Measurements from ENCODE around the gene CCNF.

Gene CCNF

GRCh38 chr16:2487903-2488531, 58.8 kb downstream of the CCNF start:
- no peak for DNase-seq

DNA sequence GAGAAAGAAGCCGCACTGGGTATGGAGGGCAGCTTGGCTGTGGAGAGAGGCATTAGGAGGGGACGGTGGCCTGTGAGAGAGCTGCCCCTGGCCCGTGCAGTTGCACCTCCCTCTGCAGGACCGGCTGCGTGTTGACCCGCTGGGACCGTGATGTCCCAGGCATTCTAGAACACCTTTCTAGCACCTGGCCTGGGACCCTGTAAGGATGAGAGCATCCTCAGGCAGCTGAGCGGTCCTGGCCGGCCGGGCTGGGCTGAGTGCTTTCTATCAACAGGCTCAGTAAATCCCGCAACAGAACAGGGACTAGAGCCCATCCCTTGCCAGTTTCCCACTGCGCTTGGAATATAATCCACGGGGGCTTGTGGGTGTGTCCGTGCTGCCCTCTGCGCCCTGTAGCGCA, 60.3 kb downstream of the CCNF start:
- DNase-seq, result no peak

- DNase-seq, result no peak
These were observed 61.2 kb downstream of the CCNF start for GRCh38 chr16:2490190-2491105.

DNA sequence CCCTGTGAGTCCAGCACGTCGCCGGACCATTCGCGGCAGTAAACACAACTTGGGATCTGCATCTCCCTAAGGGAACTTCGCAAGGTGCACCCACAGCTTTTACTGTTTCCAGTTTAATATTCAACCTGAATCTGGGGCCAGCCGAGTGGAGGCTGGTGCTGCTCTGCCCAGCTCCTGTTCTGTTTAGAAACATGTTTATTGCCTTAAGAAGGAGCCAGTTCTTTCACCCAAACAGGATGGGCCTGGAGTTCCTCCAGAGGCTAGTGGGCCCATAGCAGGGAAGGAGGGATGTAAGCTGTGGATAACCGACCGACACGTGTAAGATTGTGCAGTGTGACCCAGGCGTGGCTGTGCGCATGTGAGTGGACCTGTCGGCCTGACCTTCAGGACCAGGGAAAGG, 63.0 kb downstream of the CCNF start:
- DNase-seq, result no peak

GRCh38 chr16:2493605-2494004, 64.4 kb downstream of the CCNF start:
- no peak for DNase-seq

DNA sequence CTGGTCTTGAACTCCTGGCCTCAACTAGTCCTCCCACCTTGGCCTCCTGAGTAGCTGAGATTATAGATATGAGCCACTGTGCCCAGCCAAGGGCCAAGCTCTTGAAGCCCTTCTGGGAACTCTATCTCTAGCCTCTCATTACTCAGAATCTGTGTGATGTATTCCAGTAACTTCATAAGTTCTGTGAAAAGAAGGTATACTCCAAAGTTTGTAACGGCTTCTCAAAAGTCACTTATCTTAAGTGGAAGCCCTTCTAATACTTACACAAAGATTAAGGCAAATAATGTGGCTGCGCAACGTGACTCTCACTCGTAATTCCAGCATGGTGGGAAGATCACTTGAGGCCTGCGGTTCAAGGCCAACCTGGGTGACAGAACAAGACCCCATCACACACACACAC, 65.4 kb downstream of the CCNF start:
- no peak for DNase-seq

DNA sequence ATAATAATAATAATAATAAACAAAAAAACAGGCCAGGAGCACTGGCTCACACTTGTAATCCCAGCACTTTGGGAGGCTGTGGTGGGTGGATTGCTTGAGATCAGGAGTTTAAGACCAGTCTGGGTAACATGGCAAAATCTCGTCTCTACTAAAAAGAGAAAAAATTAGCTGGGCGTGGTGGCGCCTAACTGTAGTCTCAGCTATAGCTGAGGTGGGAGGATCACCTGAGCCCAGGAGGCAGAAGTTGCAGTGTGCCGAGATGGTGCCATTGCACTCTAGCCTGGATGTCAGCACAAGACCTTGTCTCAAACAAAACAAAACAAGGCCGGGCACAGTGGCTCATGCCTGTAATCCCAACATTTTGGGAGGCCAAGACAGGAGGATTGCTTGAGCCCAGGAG, 65.8 kb downstream of the CCNF start:
- no peak for DNase-seq

DNA sequence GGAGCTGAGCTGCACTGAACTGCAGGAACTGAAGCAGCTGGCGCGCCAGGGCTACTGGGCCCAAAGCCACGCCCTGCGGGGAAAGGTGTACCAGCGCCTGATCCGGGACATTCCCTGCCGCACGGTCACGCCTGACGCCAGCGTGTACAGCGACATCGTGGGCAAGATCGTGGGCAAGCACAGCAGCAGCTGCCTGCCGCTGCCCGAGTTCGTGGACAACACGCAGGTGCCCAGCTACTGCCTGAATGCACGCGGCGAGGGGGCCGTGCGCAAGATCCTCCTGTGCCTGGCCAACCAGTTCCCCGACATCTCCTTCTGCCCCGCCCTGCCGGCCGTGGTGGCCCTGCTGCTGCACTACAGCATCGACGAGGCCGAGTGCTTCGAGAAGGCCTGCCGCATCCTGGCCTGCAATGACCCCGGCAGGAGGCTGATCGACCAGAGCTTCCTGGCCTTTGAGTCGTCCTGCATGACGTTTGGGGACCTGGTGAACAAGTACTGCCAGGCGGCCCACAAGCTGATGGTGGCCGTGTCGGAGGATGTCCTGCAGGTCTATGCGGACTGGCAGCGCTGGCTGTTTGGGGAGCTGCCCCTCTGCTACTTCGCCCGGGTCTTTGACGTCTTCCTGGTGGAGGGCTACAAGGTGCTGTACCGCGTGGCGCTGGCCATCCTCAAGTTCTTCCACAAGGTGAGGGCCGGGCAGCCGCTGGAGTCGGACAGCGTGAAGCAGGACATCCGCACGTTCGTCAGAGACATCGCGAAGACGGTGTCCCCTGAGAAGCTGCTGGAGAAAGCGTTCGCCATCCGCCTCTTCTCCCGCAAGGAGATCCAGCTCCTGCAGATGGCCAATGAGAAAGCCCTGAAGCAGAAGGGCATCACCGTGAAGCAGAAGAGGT, 67.2 kb downstream of the CCNF start:
- no peak for DNase-seq

DNA sequence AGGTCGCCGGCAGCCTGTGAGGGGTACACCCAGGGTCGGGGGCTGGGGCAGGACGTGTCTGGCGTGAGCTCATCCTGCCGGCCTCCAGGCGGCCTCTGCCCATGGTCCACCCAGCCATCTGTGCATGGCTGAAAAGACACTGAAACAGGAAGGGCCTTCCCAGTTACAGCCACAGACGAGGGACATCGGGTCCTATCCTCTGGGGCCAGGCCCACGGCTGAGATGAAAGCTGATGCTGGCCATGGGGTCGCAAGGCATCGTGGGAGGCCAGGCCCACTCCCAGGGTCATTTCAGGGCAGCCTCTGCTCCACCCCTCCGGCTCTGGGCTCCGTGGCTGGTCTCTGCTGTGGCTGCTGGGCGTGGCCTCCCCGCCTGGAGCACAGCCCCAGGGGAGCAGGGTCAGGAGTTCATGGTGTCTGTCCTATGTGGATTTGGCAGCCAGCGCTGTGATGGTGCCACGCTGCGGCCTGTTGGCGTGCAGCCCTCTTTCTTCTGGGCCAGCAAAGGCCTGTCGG, 67.9 kb downstream of the CCNF start:
- no peak for DNase-seq

DNA sequence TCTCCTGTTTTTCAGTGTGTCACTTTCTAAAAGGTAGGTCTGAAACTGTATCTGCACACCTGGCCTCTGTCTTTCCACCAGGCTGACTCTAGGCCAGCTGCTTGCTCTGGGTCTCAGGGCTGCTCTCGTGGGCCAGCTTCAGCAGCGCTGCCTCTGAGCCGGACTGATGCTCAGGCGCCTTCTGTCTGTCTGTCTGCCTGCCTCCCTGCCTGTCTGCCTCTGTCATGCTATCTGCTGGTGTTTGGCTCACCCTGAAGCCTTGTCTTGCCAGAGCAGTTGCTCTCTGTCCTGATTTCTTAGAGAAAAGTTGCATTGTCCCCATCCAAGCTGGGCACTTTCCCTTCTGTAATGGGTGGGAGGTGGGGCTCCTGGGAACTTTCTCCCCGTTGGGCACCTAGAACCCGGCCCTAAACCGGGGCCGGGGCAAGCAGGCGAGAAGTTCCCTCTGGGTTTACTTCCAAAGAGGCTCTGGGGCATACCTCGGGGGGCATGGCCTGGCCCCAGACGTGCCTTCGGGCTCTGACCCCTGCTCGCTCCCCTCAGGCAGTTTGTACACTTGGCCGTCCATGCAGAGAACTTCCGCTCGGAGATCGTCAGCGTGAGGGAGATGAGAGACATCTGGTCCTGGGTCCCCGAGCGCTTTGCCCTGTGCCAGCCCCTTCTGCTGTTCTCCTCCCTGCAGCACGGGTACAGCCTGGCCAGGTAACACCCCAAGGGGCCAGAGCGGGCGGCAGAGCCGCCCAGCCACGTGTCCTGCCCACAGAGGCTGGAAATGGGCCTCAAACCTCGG, 68.6 kb downstream of the CCNF start:
- DNase-seq, result no peak

- no peak for DNase-seq
These were observed 69.4 kb downstream of the CCNF start for GRCh38 chr16:2498531-2499253.

GRCh38 chr16:2499454-2499853, 70.2 kb downstream of the CCNF start:
- no peak for DNase-seq

DNA sequence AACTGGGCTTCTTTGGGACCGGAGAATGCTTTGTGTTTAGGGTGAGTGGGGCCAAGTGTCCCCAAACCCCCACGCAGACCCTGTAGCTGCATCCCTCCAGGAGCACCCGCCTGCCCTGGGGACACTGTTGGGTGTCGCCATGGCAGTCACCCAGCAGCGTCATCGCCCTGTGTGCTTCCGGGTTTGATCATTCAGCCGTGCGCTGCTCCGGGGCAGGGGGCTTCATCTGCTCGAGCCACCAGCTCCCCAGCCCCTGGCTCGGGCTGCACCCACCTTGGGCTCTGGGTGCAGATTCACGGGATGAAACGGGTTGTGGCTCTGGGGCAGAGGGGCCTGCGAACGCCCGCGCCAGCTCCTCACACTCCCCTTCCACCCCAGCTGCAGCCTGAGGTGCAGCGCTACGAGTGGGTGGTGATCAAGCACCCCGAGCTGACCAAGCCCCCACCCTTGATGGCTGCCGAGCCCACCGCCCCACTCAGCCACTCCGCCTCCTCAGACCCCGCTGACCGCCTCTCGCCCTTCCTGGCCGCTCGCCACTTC, 70.7 kb downstream of the CCNF start:
- DNase-seq, result no peak

GRCh38 chr16:2500430-2500917, 71.2 kb downstream of the CCNF start:
- no peak for DNase-seq

DNA sequence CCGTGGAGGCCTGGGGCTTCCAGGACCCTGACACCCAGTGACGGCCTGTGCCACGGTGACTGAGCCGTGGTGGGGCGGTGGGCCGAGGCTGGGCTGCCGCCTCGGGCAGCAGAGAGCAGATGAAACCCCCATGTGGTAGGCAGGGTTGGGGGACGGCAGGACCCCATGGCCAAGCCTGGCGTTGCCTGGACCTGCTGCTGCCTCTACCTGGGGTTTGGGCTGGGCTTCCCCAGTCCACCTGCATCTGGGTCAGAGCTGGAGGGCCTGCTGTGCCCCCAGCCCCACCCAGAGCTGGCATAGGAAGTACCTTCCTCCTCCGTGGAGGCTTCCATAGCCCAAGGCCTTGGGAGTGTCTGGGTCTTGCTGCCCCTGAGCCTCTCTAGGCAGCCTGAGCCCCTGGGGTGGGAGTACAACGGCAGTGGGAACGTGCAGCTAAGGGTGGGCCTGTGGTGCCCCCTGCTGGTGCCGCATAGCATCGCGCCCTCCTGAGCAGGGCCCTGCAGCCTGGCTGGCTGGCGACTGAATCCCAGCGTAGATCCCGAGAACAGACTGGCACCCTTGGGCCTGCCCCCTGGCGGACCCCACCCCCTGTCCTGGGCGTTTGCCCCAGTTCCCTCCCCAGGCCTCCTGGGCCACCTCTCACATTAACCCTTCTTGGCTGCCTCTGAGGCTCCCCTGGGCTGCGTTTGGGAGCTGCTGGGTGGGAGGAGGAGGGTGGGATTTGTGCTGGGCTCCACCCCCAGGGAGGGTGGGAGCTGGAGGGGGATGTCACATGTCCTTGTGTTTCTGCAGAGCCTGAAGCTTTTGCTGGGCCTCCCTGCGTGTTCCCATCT, 71.9 kb downstream of the CCNF start:
- peak; percentile 94 for DNase-seq

GRCh38 chr16:2501946-2502895, 73.0 kb downstream of the CCNF start:
- no peak for DNase-seq

DNA sequence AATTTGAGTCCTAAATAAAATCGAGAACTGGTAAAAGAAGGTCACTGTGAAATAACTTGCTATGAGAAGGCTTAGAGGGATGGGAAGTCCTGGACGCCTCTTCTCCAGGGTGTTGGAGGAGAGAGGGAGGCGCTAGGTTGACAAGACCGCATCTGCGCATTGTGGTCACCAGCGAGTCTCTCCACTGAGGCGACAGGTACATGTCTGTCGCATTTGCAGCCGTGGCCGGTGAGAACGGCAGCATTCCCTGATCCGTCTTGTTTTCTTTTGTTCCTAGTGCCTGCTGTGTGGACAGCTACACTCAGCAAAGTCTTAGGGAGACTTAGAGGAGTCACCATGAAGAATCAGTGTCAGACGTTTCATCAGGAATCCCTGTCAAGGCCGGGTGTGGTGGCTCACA, 76.4 kb downstream of the CCNF start:
- no peak for DNase-seq

- no peak for DNase-seq
These were observed 77.9 kb downstream of the CCNF start for GRCh38 chr16:2507052-2507659.

DNA sequence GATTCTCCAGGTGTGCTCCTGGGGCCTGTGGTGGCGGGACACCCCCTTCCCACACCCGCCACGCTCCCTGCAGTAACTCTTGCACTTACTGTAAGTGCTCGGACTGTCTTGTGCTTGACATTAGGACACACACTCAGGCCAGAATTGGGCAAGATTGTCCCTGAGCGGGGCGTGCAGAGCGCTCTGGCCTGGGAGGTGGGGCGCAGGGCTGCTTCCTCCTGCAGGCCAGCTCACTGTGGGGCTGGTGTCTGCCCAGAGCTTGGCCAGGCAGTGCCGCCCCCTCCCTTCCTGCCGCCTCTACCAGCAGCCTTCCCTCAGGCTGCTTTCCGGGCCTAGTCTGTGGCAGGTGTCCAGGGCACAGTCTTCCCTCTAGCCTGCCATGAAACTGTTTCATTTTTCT, 78.4 kb downstream of the CCNF start:
- DNase-seq, result no peak
